Activated T-helper 1 cell treated with anti-CD3 and anti-CD28 coated beads, Interleukin-12 subunit alpha, Interleukin-12 subunit beta, Interleukin-2, Interleukin-4 antibody, amounts not matched to agents 30 ng/mL and 10 ng/mL and 1 ng/mL, durations not matched to agents 14 hours and 24 hours and 36 hours (primary cell): ENCODE data around the gene RNF208. TPM values are rescaled to one million over a fixed set of nuclear protein-coding genes. Genes with fewer than 3 reads are reported as not detected.

ENCODE experiments used
- DNase-seq: peaks from one replicate; pipeline ENCODE4 v3.0.0; 2021; ENCODE audit warnings: low spot score
- H3K27ac Mint-ChIP-seq: one replicate; pipeline ENCODE4 v1.8.0; 2021; ENCODE audit warnings: mild to moderate bottlenecking, mixed read lengths
- H3K27me3 Mint-ChIP-seq: one replicate; pipeline ENCODE4 v1.8.0; 2022; ENCODE audit warnings: mild to moderate bottlenecking, moderate library complexity, mixed read lengths; ENCODE audit not compliant: insufficient read depth
- H3K36me3 Mint-ChIP-seq: one replicate; pipeline ENCODE4 v1.8.0; 2021; ENCODE audit warnings: low read depth, mixed read lengths
- H3K4me1 Mint-ChIP-seq: one replicate; pipeline ENCODE4 v1.8.0; 2021; ENCODE audit warnings: low read depth, mixed read lengths
- H3K4me3 Mint-ChIP-seq: one replicate; pipeline ENCODE4 v1.8.0; 2021; ENCODE audit warnings: mild to moderate bottlenecking, moderate library complexity, mixed read lengths
- H3K9me3 Mint-ChIP-seq: one replicate; pipeline ENCODE4 v1.8.0; 2021; ENCODE audit warnings: mixed read lengths
- intact Hi-C: fragments of 100-400 bp; cut with micrococcal nuclease; formaldehyde crosslinking; loops from one replicate; pipeline ENCODE4 v1.15.1; 2024
- total RNA-seq: library from RNA; stranded (reverse); gene quantifications from 2 replicates; pipeline ENCODE4 v1.2.3, GENCODE V29; 2022

The RNF208 gene
- total RNA-seq, 1 donor from 2014 or later: 11.0 TPM

DNA sequence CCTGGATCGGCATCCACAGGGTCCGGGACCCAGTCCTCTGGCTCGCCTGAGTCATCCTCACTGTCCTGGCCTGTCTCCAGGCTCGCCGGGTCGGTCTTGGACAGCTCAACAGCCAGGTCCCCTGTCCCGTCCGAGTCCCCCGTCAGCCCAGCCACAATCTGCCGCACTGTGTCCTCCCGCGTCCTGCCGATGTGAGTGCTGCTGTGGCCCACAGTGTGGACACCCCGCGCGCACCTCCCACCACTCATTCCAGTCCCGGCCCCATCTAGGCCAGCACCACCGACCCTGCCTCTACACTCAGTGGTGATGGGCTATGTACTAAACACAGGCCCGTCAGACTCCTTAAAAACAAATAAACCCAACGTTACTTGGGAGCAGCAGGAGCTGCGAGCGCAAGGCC lies 40.4 kb downstream of the RNF208 start:
- Mint-ChIP-seq H3K9me3 (no peaks in the 10 kb centered on the region), H3K4me1 (peaks cover 5% of the 10 kb centered on the region), H3K4me3 (no peak overlapping the region), H3K27ac (no peak overlapping the region), H3K27me3 (no peaks in the 10 kb centered on the region), H3K36me3 (peaks cover 11% of the 10 kb centered on the region)
- DNase-seq: no peak
- intact Hi-C loops: no loop called here

- no peak overlapping the region for H3K4me3 Mint-ChIP-seq
- no peak for DNase-seq
- no peaks in the 10 kb centered on the region for H3K4me1 Mint-ChIP-seq
- H3K27ac Mint-ChIP-seq: no peak overlapping the region
- no peaks in the 10 kb centered on the region for H3K27me3 Mint-ChIP-seq
- intact Hi-C loops: no loop called here
- H3K36me3 Mint-ChIP-seq: peaks cover 14% of the 10 kb centered on the region
- H3K9me3 Mint-ChIP-seq: no peaks in the 10 kb centered on the region
Measured at GRCh38 chr9:137180491-137180890, 41.5 kb downstream of the RNF208 start.

GRCh38 chr9:137179761-137180160 lies 42.3 kb downstream of the RNF208 start:
- H3K9me3 Mint-ChIP-seq: no peaks in the 10 kb centered on the region
- H3K27me3 Mint-ChIP-seq: no peaks in the 10 kb centered on the region
- H3K4me1 Mint-ChIP-seq: no peaks in the 10 kb centered on the region
- intact Hi-C loops: no loop called here
- no peak overlapping the region for H3K27ac Mint-ChIP-seq
- no peak for DNase-seq
- H3K4me3 Mint-ChIP-seq: no peak overlapping the region
- H3K36me3 Mint-ChIP-seq: peaks cover 14% of the 10 kb centered on the region

GRCh38 chr9:137178939-137179630 lies 43.0 kb downstream of the RNF208 start:
- Mint-ChIP-seq H3K9me3 (no peaks in the 10 kb centered on the region), H3K4me3 (no peak overlapping the region), H3K27me3 (no peaks in the 10 kb centered on the region), H3K4me1 (no peaks in the 10 kb centered on the region), H3K27ac (no peak overlapping the region), H3K36me3 (peaks cover 9% of the 10 kb centered on the region)
- DNase-seq: no peak
- intact Hi-C loops: no loop called here

- peaks cover 7% of the 10 kb centered on the region for H3K36me3 Mint-ChIP-seq
- intact Hi-C loops: no loop called here
- peaks cover 4% of the 10 kb centered on the region for H3K27me3 Mint-ChIP-seq
- H3K4me3 Mint-ChIP-seq: no peak overlapping the region
- H3K9me3 Mint-ChIP-seq: no peaks in the 10 kb centered on the region
- H3K27ac Mint-ChIP-seq: no peak overlapping the region
- DNase-seq: no peak
- no peaks in the 10 kb centered on the region for H3K4me1 Mint-ChIP-seq
Measured at GRCh38 chr9:137178201-137178938, 43.7 kb downstream of the RNF208 start.

- Mint-ChIP-seq H3K36me3 (peaks cover 3% of the 10 kb centered on the region), H3K27me3 (peaks cover 11% of the 10 kb centered on the region), H3K4me1 (no peaks in the 10 kb centered on the region), H3K27ac (no peak overlapping the region), H3K4me3 (no peak overlapping the region), H3K9me3 (no peaks in the 10 kb centered on the region)
- DNase-seq: no peak
- intact Hi-C loops: no loop called here
Measured at GRCh38 chr9:137176302-137177182, 45.5 kb downstream of the RNF208 start.

DNA sequence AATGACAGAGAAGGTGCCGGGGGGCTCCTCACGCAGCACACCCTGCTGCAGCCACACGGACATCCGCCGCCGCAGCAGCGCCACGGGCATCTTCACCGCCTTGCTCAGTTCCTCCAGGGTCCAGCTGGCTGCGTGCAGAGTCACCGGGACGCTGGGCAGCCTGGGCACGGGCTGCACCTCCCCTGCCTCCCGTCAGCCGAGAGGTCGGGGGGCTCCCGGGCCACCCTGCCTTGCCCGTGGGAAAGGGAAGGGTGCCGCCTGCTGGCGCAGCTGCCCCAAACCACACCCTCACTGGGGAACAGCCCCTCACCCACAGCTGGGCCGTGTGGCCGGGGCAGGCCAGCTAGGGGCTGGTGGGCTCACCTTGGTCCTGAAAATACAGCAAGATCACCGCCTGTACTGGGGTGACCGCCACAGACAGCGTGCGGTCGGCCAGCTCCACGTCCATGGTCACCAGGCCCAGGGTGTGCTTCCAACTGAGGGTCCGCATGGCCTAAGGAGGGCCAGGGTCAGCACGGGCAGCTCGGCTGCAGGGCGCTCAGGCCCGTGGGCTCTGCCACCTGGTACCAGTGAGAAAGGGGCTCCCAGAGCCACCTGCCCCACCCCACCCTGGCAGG lies 46.6 kb downstream of the RNF208 start:
- H3K4me3 Mint-ChIP-seq: no peak overlapping the region
- DNase-seq: no peak
- H3K27ac Mint-ChIP-seq: no peak overlapping the region
- peaks cover 16% of the 10 kb centered on the region for H3K27me3 Mint-ChIP-seq
- peaks cover 3% of the 10 kb centered on the region for H3K36me3 Mint-ChIP-seq
- H3K4me1 Mint-ChIP-seq: no peaks in the 10 kb centered on the region
- no peaks in the 10 kb centered on the region for H3K9me3 Mint-ChIP-seq
- intact Hi-C loops: no loop called here

DNA sequence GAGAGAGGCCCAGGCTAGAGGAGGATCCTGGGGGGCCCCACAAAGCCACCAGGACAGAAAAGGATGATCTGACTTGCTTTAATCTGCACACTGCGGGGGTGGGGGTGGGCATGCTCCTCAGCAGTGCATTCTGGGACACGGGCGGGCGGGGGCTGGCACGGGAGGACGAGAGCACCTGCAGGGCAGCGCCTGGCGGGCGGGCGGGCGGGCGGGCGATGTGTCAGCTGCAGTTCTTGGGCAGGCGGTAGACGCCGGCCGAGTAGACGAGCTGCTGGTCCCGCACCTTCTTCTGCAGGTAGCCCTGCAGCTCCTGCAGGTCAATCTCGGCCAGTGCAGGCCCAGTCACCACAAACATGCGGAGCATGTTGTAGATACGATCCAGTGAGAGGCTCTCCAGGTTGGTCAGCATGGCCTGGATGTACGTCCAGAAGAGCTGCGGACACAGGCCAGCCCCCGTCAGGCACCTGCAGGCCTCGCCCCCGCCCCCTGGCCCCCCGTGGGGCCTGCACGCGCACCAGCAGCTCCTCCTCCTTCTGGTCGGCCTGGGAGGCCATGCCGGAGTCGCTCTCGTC lies 47.2 kb downstream of the RNF208 start:
- Mint-ChIP-seq H3K27ac (no peak overlapping the region), H3K4me1 (no peaks in the 10 kb centered on the region), H3K27me3 (peaks cover 17% of the 10 kb centered on the region), H3K9me3 (no peaks in the 10 kb centered on the region), H3K4me3 (no peak overlapping the region), H3K36me3 (peaks cover 3% of the 10 kb centered on the region)
- no peak for DNase-seq
- intact Hi-C loops: no loop called here

GRCh38 chr9:137173796-137174664 lies 48.0 kb downstream of the RNF208 start:
- DNase-seq: no peak
- intact Hi-C loops: no loop called here
- Mint-ChIP-seq H3K27me3 (peaks cover 17% of the 10 kb centered on the region), H3K27ac (no peak overlapping the region), H3K9me3 (no peaks in the 10 kb centered on the region), H3K4me1 (no peaks in the 10 kb centered on the region), H3K4me3 (no peak overlapping the region), H3K36me3 (peaks cover 3% of the 10 kb centered on the region)

- H3K36me3 Mint-ChIP-seq: peaks cover 3% of the 10 kb centered on the region
- peaks cover 19% of the 10 kb centered on the region for H3K27me3 Mint-ChIP-seq
- H3K27ac Mint-ChIP-seq: no peak overlapping the region
- no peaks in the 10 kb centered on the region for H3K9me3 Mint-ChIP-seq
- intact Hi-C loops: no loop called here
- no peak for DNase-seq
- H3K4me1 Mint-ChIP-seq: no peaks in the 10 kb centered on the region
- no peak overlapping the region for H3K4me3 Mint-ChIP-seq
Measured at GRCh38 chr9:137172901-137173795, 48.9 kb downstream of the RNF208 start.
